H1 (cell line): ENCODE measurements around the gene CDC42BPB. TPM values are rescaled to one million over a fixed set of nuclear protein-coding genes. Genes with fewer than 3 reads are reported as not detected.

ENCODE experiments used
- CTCF ChIA-PET: fragments of 300-600 bp; sonication (Branson Sonifier 250); formaldehyde crosslinking; loops from one replicate; lab custom pipeline; 2021; ENCODE audit not compliant: partially characterized antibody; lab: Charles Lee
- POLR2A ChIA-PET: fragments of 300-600 bp; sonication (Branson Sonifier 250); formaldehyde crosslinking; loops from one replicate; lab custom pipeline; 2021; ENCODE audit warnings: inconsistent platforms; ENCODE audit not compliant: partially characterized antibody; lab: Charles Lee
- DNase-seq, 2 experiments: peaks; one replicate each; pipeline versions ENCODE4 v3.0.0 to v3.0.0-alpha.2; 2010 to 2022; ENCODE audit warnings: low spot score in 2 of 2, low read depth in 1 of 2, mixed read lengths in 1 of 2
- FAIRE-seq: peaks from 2 replicates; lab custom pipeline; 2011; peaks lifted over from hg19 to GRCh38; lab: Jason Lieb, UNC
- H2AFZ ChIP-seq: 2 replicates; pipeline ENCODE4 v1.8.1; 2012; ENCODE audit warnings: low read length, inconsistent platforms
- H2AK5ac ChIP-seq: 2 replicates; pipeline ENCODE4 v1.6.1; 2013; ENCODE audit warnings: low read depth, low read length
- H2BK120ac ChIP-seq: replicated peaks from 2 replicates; pipeline ENCODE3; 2013; ENCODE audit warnings: low read depth, low read length, inconsistent platforms
- H2BK12ac ChIP-seq: 2 replicates; pipeline ENCODE4 v1.6.1; 2013; ENCODE audit warnings: low read depth, low read length
- H2BK15ac ChIP-seq: 2 replicates; pipeline ENCODE4 v1.6.1; 2013; ENCODE audit warnings: low read length
- H2BK20ac ChIP-seq: 2 replicates; pipeline ENCODE4 v1.6.1; 2013; ENCODE audit warnings: low read length
- H2BK5ac ChIP-seq: 2 replicates; pipeline ENCODE4 v1.6.1; 2013; ENCODE audit warnings: low read depth, low read length
- H3K14ac ChIP-seq: 2 replicates; pipeline ENCODE4 v1.6.1; 2013; ENCODE audit warnings: inconsistent platforms; ENCODE audit not compliant: insufficient read length
- H3K18ac ChIP-seq: 2 replicates; pipeline ENCODE4 v1.6.1; 2013; ENCODE audit warnings: low read length; ENCODE audit errors: extremely low read depth
- H3K23ac ChIP-seq: 2 replicates; pipeline ENCODE4 v1.6.1; 2013; ENCODE audit warnings: inconsistent platforms; ENCODE audit not compliant: insufficient read length
- H3K23me2 ChIP-seq: 2 replicates; pipeline ENCODE4 v1.6.1; 2013; ENCODE audit warnings: low read depth, low read length
- H3K27ac ChIP-seq: 2 replicates; pipeline ENCODE4 v1.6.1; 2011; ENCODE audit warnings: low read depth, low read length, inconsistent platforms
- H3K27me3 ChIP-seq, 4 experiments: replicated peaks in 1 of 4; 1 replicate in 1 of 4; 2 replicates in 3 of 4; pipeline versions ENCODE4 v1.6.1 to v1.8.1; 2011 to 2013; ENCODE audit warnings: low read length in 3 of 4, mild to moderate bottlenecking in 3 of 4, inconsistent platforms in 2 of 4, mixed read lengths in 2 of 4, moderate library complexity in 1 of 4; ENCODE audit not compliant: control insufficient read depth in 3 of 4, insufficient read depth in 3 of 4; ENCODE audit errors: extremely low read depth in 1 of 4
- H3K36me3 ChIP-seq, 4 experiments: 2 replicates each; pipeline versions ENCODE4 v1.6.1 to v1.8.1; 2011 to 2013; ENCODE audit warnings: mild to moderate bottlenecking in 4 of 4, low read length in 3 of 4, moderate library complexity in 2 of 4, control low read depth in 1 of 4, inconsistent platforms in 1 of 4; ENCODE audit not compliant: insufficient read depth in 4 of 4, control insufficient read depth in 2 of 4
- H3K4ac ChIP-seq: replicated peaks from 2 replicates; pipeline ENCODE3; 2013; ENCODE audit warnings: low read length, low read depth, mixed read lengths, inconsistent platforms; ENCODE audit not compliant: insufficient read length
- H3K4me1 ChIP-seq, 4 experiments: replicated peaks in 1 of 4; 1 replicate in 1 of 4; 2 replicates in 3 of 4; pipeline versions ENCODE4 v1.6.1 to v1.8.1; 2011 to 2013; ENCODE audit warnings: low read length in 3 of 4, inconsistent platforms in 2 of 4, mixed read lengths in 1 of 4; ENCODE audit not compliant: insufficient read depth in 4 of 4, control insufficient read depth in 3 of 4
- H3K4me2 ChIP-seq, 2 experiments: 2 replicates each; pipeline versions ENCODE4 v1.6.1 to v1.8.1; 2011 to 2013; ENCODE audit warnings: low read depth in 2 of 2, low read length in 2 of 2, control low read depth in 1 of 2, inconsistent platforms in 1 of 2, mild to moderate bottlenecking in 1 of 2; ENCODE audit not compliant: insufficient read depth in 1 of 2
- H3K4me3 ChIP-seq, 4 experiments: fragments of 200-600, 300-600 bp in 1 of 4; sonication (generic), shearing (Covaris generic), sonication (Bioruptor Twin) in 1 of 4; 2 replicates each; pipeline versions ENCODE4 v1.5.1 to v1.8.1; 2011 to 2016; ENCODE audit warnings: low read length in 4 of 4, low read depth in 3 of 4, control low read depth in 2 of 4, inconsistent platforms in 2 of 4, mild to moderate bottlenecking in 2 of 4, mixed read lengths in 1 of 4, moderate library complexity in 1 of 4; ENCODE audit not compliant: insufficient read depth in 2 of 4; ENCODE audit errors: extremely low read depth in 1 of 4
- H3K56ac ChIP-seq: replicated peaks from 2 replicates; pipeline ENCODE3; 2013; ENCODE audit warnings: low read depth, mild to moderate bottlenecking, mixed read lengths, low read length, inconsistent platforms; ENCODE audit not compliant: insufficient read length
- H3K79me1 ChIP-seq: 2 replicates; pipeline ENCODE4 v1.6.1; 2013; ENCODE audit warnings: low read depth, low read length, control low read depth
- H3K79me2 ChIP-seq, 2 experiments: 2 replicates each; pipeline versions ENCODE4 v1.6.1 to v1.8.1; 2012 to 2013; ENCODE audit warnings: low read length in 2 of 2, mild to moderate bottlenecking in 2 of 2, inconsistent platforms in 1 of 2; ENCODE audit not compliant: insufficient read depth in 2 of 2, control insufficient read depth in 1 of 2
- H3K9ac ChIP-seq, 4 experiments: replicated peaks in 1 of 4; 1 replicate in 1 of 4; 2 replicates in 3 of 4; pipeline versions ENCODE4 v1.6.1 to v1.8.1; 2011 to 2013; ENCODE audit warnings: low read depth in 3 of 4, low read length in 3 of 4, control low read depth in 2 of 4, mild to moderate bottlenecking in 2 of 4, moderate library complexity in 2 of 4, inconsistent platforms in 1 of 4; ENCODE audit errors: extremely low read depth in 1 of 4
- H3K9me3 ChIP-seq, 2 experiments: 2 replicates each; pipeline versions ENCODE4 v1.6.1 to v1.8.1; 2012 to 2013; ENCODE audit warnings: mild to moderate bottlenecking in 2 of 2, moderate library complexity in 2 of 2, control low read depth in 1 of 2, inconsistent platforms in 1 of 2, low read depth in 1 of 2, low read length in 1 of 2, mixed read lengths in 1 of 2; ENCODE audit not compliant: insufficient read depth in 2 of 2
- H4K20me1 ChIP-seq, 2 experiments: replicated peaks in 1 of 2; 2 replicates each; pipeline versions ENCODE3 to v1.8.1; 2011 to 2013; ENCODE audit warnings: inconsistent platforms in 2 of 2, low read length in 2 of 2, mild to moderate bottlenecking in 1 of 2; ENCODE audit not compliant: insufficient read depth in 2 of 2, control insufficient read depth in 1 of 2
- H4K5ac ChIP-seq: 2 replicates; pipeline ENCODE4 v1.6.1; 2013; ENCODE audit warnings: low read length, low read depth, mixed read lengths, inconsistent platforms; ENCODE audit not compliant: insufficient read length
- H4K8ac ChIP-seq: 2 replicates; pipeline ENCODE4 v1.8.0; 2013; ENCODE audit warnings: mild to moderate bottlenecking, moderate library complexity, low read length, inconsistent platforms; ENCODE audit not compliant: insufficient read depth; ENCODE audit errors: extremely low read depth
- H4K91ac ChIP-seq: replicated peaks from 2 replicates; pipeline ENCODE3; 2013; ENCODE audit warnings: low read length, mixed read lengths, inconsistent platforms; ENCODE audit not compliant: insufficient read length
- BRCA1 ChIP-seq: IDR thresholded peaks from 2 replicates; pipeline ENCODE4 v1.6.1; 2012; ENCODE audit warnings: low read depth, low read length, improper control_type of control experiment
- FOSL1 ChIP-seq: IDR thresholded peaks from 2 replicates; pipeline ENCODE4 v1.6.1; 2011; ENCODE audit warnings: mild to moderate bottlenecking, low read depth, low read length, moderate library complexity; ENCODE audit not compliant: insufficient read depth
- JUND ChIP-seq: IDR thresholded peaks from 2 replicates; pipeline ENCODE4 v1.6.1; 2011; ENCODE audit warnings: mild to moderate bottlenecking, improper control_type of control experiment, low read length
- RFX5 ChIP-seq: IDR thresholded peaks from 2 replicates; pipeline ENCODE4 v1.6.1; 2011; ENCODE audit warnings: low read depth, low read length, improper control_type of control experiment, borderline replicate concordance
- RNF2 ChIP-seq: fragments of 200-900, 300-1000 bp; sonication (generic); IDR thresholded peaks from 2 replicates; pipeline ENCODE4 v1.7.1; 2016; ENCODE audit warnings: borderline replicate concordance, low read depth, mild to moderate bottlenecking, antibody characterized with exemption, low read length; ENCODE audit not compliant: poor library complexity, severe bottlenecking; ENCODE audit errors: missing control alignments
- SP4 ChIP-seq: IDR thresholded peaks from 2 replicates; pipeline ENCODE4 v1.6.1; 2012; ENCODE audit warnings: low read length, inconsistent platforms
- WGBS, 2 experiments: shearing (Covaris generic) in 1 of 2; methylation state at CpG; one replicate each; pipeline versions ENCODE4 v1.1.6 to v1.1.7; 2013 to 2015; ENCODE audit warnings: low lambda C conversion rate in 2 of 2, mixed read lengths in 2 of 2, inconsistent platforms in 1 of 2, low coverage in 1 of 2, missing lambda C conversion rate in 1 of 2; ENCODE audit not compliant: insufficient replicate concordance in 2 of 2, insufficient coverage in 1 of 2, insufficient read length in 1 of 2; ENCODE audit errors: extremely low coverage in 1 of 2, missing lambda C conversion rate in 1 of 2; 5-methylcytosine and 5-hydroxymethylcytosine counted together
- polyA plus RNA-seq, 7 experiments: library from polyadenylated mRNA; depleted of rRNA in 3 of 7; stranded (reverse) in 5 of 7; unstranded in 2 of 7; fragments of >200 nt in 5 of 7; fragments of 200-250 nt in 2 of 7; gene quantifications; 1 replicate in 5 of 7; 2 replicates in 1 of 7; 4 replicates in 1 of 7; pipeline versions ENCODE4 v1.2.1 to v1.2.3, GENCODE V29; 2011 to 2013; ENCODE audit warnings: missing spikeins in 2 of 7, mixed read lengths in 2 of 7
- total RNA-seq: library from RNA; stranded (reverse); fragmentation: NEBNext Ultra II Directional; extraction: Animal tissue kit (Norgen Biotek cat#: 25700); gene quantifications from 2 replicates; pipeline ENCODE4 v1.2.1, GENCODE V29; 2021

CDC42BPB gene
- total and polyA plus RNA-seq, 2 of the 8 experiments (the other 6 are each of a cell fraction or from before 2014, with no cell fraction given), result 51.2 to 88.2 TPM

GRCh38 chr14:102951799-102952198 lies 105.5 kb downstream of the CDC42BPB start:
- Histone ChIP-seq H3K79me2 (no peaks in the 10 kb centered on the region), H3K27ac (no peak overlapping the region), H2BK120ac (no peak overlapping the region), H3K36me3 (peaks cover 10 to 53% (median 43%) of the 10 kb centered on the region in 4 experiments; a peak in 7 of 8 replicates), H3K9me3 (no peaks in the 10 kb centered on the region), H3K56ac (no peak overlapping the region), H2BK12ac (no peak overlapping the region), H3K14ac (no peak overlapping the region), H4K20me1 (peaks cover 7 to 13% of the 10 kb centered on the region in 2 experiments), H3K4me2 (no peak overlapping the region), H2BK15ac (no peak overlapping the region), H3K23me2 (no peaks in the 10 kb centered on the region), H4K91ac (no peak overlapping the region), H3K23ac (no peak overlapping the region), H4K8ac (no peak overlapping the region), H3K79me1 (no peaks in the 10 kb centered on the region), H3K4me3 (no peak overlapping the region), H3K9ac (no peak overlapping the region), H3K4me1 (no peaks in the 10 kb centered on the region), H2AFZ (no peak overlapping the region), H3K4ac (no peak overlapping the region), H2BK5ac (no peak overlapping the region), H3K27me3 (no peaks in the 10 kb centered on the region), H3K18ac (no peak overlapping the region), H2AK5ac (no peak overlapping the region), H4K5ac (no peak overlapping the region), H2BK20ac (no peak overlapping the region)
- DNase-seq, result no peak
- CTCF ChIA-PET, result interaction anchor here (1.3 kb wide), 1 partner anchor 19 kb away, joined by 4 read pairs; no protein-coding TSS in a partner anchor
- 83% methylated on average over 8 of the region's 8 CpGs; no CpG with 5 or more reads in 1 of the 2 experiments for WGBS, 2 experiments
- TF ChIP-seq BRCA1 (no peak), FOSL1 (no peak), JUND (no peak), RNF2 (no peak), SP4 (no peak), RFX5 (no peak)
- no peak for FAIRE-seq
- POLR2A ChIA-PET, result no interaction called here
